ENCODE results near the gene EVA1B.

- TF ChIP-seq CTCF (optimal IDR thresholded peaks at IDR 0.05 in 1 of 3, IDR thresholded peaks at IDR 0.05 in 1 of 3, conservative IDR thresholded peaks at IDR 0.05 in 1 of 3; ENCODE audit: extremely low read depth in 1 of 3, insufficient read depth in 2 of 3, low read length in 3 of 3) (no peak), EZH2 (IDR thresholded peaks at IDR 0.05; ENCODE audit: low read length) (no peak)
Observed at GRCh38 chr1:36279789-36280296, 43.6 kb downstream of the EVA1B start.
